H1 (cell line): ENCODE data around the gene ZNF281. TPM values are rescaled to one million over a fixed set of nuclear protein-coding genes. Genes with fewer than 3 reads are reported as not detected.

Experiments used
- polyA plus RNA-seq, 7 experiments: library from polyadenylated mRNA; depleted of rRNA in 3 of 7; stranded (reverse) in 5 of 7; unstranded in 2 of 7; fragments of >200 nt in 5 of 7; fragments of 200-250 nt in 2 of 7; gene quantifications; 1 replicate in 5 of 7; 2 replicates in 1 of 7; 4 replicates in 1 of 7; pipeline versions ENCODE4 v1.2.1 to v1.2.3, GENCODE V29; 2011 to 2013; ENCODE audit warnings: missing spikeins in 2 of 7, mixed read lengths in 2 of 7
- total RNA-seq: library from RNA; stranded (reverse); fragmentation: NEBNext Ultra II Directional; extraction: Animal tissue kit (Norgen Biotek cat#: 25700); gene quantifications from 2 replicates; pipeline ENCODE4 v1.2.1, GENCODE V29; 2021

The ZNF281 gene
- total and polyA plus RNA-seq, 2 of the 8 experiments (the other 6 are each of a cell fraction or from before 2014, with no cell fraction given), result 19.5 to 61.4 TPM

Other genes starting within 250 kb of the ZNF281 start
- gene KIF14, start 210.7 kb upstream of the ZNF281 start, total RNA-seq, result 22.5 and 23.3 TPM in 2 replicates
- gene KIF14, start 210.7 kb upstream of the ZNF281 start, polyA plus RNA-seq (2011; rRNA removed), result 1.8 and 2.6 TPM in 2 replicates